ENCODE measurements around the gene LRRN2. TPM values are rescaled to one million over a fixed set of nuclear protein-coding genes. Genes with fewer than 3 reads are reported as not detected.

LRRN2 gene
- total and polyA plus RNA-seq, 9 of the 15 experiments (the other 6 are each of a cell fraction or from before 2014, with no cell fraction given): 0.05 TPM; not detected in 8

- Histone ChIP-seq H3K9ac (ENCODE audit: insufficient read depth in 1 of 2, low read depth in 2 of 2, low read length in 2 of 2) (no peak overlapping the region), H3K27me3 (ENCODE audit: control insufficient read depth in 2 of 2, insufficient read depth in 2 of 2, low read length in 2 of 2) (peaks cover 19 to 39% of the 10 kb centered on the region in 2 experiments; a peak in 4 of 5 replicates), H4K20me1 (replicated peaks; ENCODE audit: control insufficient read depth, insufficient read depth, low read length) (no peaks in the 10 kb centered on the region), H3K9me3 (replicated peaks; ENCODE audit: control insufficient read depth, insufficient read depth, low read depth, low read length) (0 out of 2 replicates have a peak, but pooled peaks cover 3% of the 10 kb centered on the region), H3K4me2 (ENCODE audit: insufficient read depth, low read length) (no peak overlapping the region), H3K27ac (ENCODE audit: extremely low read depth, low read depth, low read length) (no peak overlapping the region), H3K36me3 (ENCODE audit: control insufficient read depth, insufficient read depth, low read length) (no peaks in the 10 kb centered on the region), H2AFZ (ENCODE audit: low read depth, low read length) (no peak overlapping the region), H3K4me1 (replicated peaks in 1 of 2; ENCODE audit: control insufficient read depth in 2 of 2, insufficient read depth in 2 of 2, low read length in 2 of 2) (peaks cover 0 to 5% of the 10 kb centered on the region in 2 experiments; a peak in 3 of 5 replicates), H3K9me1 (ENCODE audit: control insufficient read depth, insufficient read depth, low read length) (no peaks in the 10 kb centered on the region), H3K4me3 (no peak overlapping the region), H3K79me2 (ENCODE audit: control insufficient read depth, insufficient read depth, low read length) (no peaks in the 10 kb centered on the region)
- intact Hi-C loops (cut with micrococcal nuclease): no loop called here
- POLR2A ChIA-PET: interaction anchor here (0.7 to 2.2 kb wide), 8 partner anchors 8 to 1856 kb away, joined by 3 to 10 read pairs (median 4); no protein-coding TSS in a partner anchor
- no peak for TF ChIP-seq PKNOX1 (IDR thresholded peaks at IDR 0.05)
- TF ChIP-seq RFX1 (IDR thresholded peaks at IDR 0.05): 0 out of 2 replicates have a peak, but pooled peaks have one; percentile 14
- TF ChIP-seq STAT5B (CRISPR knock-in tag; IDR thresholded peaks at IDR 0.05): no peak
- TF ChIP-seq SRSF9 (IDR thresholded peaks at IDR 0.05; ENCODE audit: borderline replicate concordance, low read depth, low read length): no peak
- ATAC-seq (no peak), FAIRE-seq (no peak), DNase-seq (ENCODE audit: extremely low read depth in 1 of 4, low spot score in 3 of 4) (no peak)
- BruUV-seq (replicated peaks): no TSS peak
- 2% methylated on average over 6 of the region's 6 CpGs for WGBS (ENCODE audit: insufficient coverage, low coverage, missing lambda C conversion rate)
- in situ Hi-C loops (cut with MboI): no loop called here
- CTCF ChIA-PET (ENCODE audit: low intra/inter-chr PET ratio): no interaction called here
Measured at GRCh38 chr1:204643503-204643902, 42.0 kb downstream of the LRRN2 start.

GRCh38 chr1:204641936-204642335 is 43.6 kb downstream of the LRRN2 start:
- no peak for ATAC-seq
- Histone ChIP-seq H3K4me2 (ENCODE audit: insufficient read depth, low read length) (no peak overlapping the region), H3K36me3 (ENCODE audit: control insufficient read depth, insufficient read depth, low read length) (no peaks in the 10 kb centered on the region), H3K9me1 (ENCODE audit: control insufficient read depth, insufficient read depth, low read length) (no peaks in the 10 kb centered on the region), H3K4me3 (no peak overlapping the region), H3K4me1 (replicated peaks in 1 of 2; ENCODE audit: control insufficient read depth in 2 of 2, insufficient read depth in 2 of 2, low read length in 2 of 2) (peaks cover 0 to 3% of the 10 kb centered on the region in 2 experiments; a peak in 1 of 5 replicates), H3K9ac (ENCODE audit: insufficient read depth in 1 of 2, low read depth in 2 of 2, low read length in 2 of 2) (no peak overlapping the region), H3K79me2 (ENCODE audit: control insufficient read depth, insufficient read depth, low read length) (no peaks in the 10 kb centered on the region), H2AFZ (ENCODE audit: low read depth, low read length) (no peak overlapping the region), H3K9me3 (replicated peaks; ENCODE audit: control insufficient read depth, insufficient read depth, low read depth, low read length) (0 out of 2 replicates have a peak, but pooled peaks cover 3% of the 10 kb centered on the region), H3K27me3 (ENCODE audit: control insufficient read depth in 2 of 2, insufficient read depth in 2 of 2, low read length in 2 of 2) (peaks cover 23 to 46% of the 10 kb centered on the region in 2 experiments), H4K20me1 (replicated peaks; ENCODE audit: control insufficient read depth, insufficient read depth, low read length) (no peaks in the 10 kb centered on the region), H3K27ac (ENCODE audit: extremely low read depth, low read depth, low read length) (no peak overlapping the region)
- POLR2A ChIA-PET: interaction anchor here (0.6 to 1.5 kb wide), 7 partner anchors 10 to 196 kb away, joined by 3 to 6 read pairs (median 4); no protein-coding TSS in a partner anchor
- DNase-seq (ENCODE audit: extremely low read depth in 1 of 4, low spot score in 3 of 4): no peak
- no peak for FAIRE-seq
- no peak for TF ChIP-seq BCL6 (CRISPR knock-in tag; IDR thresholded peaks at IDR 0.05)
- 0 out of 2 replicates have a peak, but pooled peaks have one; percentile 27 for TF ChIP-seq BHLHE40 (IDR thresholded peaks at IDR 0.05; ENCODE audit: low read length)
- CTCF ChIA-PET (ENCODE audit: low intra/inter-chr PET ratio): no interaction called here
- intact Hi-C loops (cut with micrococcal nuclease): no loop called here
- 5% methylated on average over 3 of the region's 3 CpGs for WGBS (ENCODE audit: insufficient coverage, low coverage, missing lambda C conversion rate)
- no TSS peak for BruUV-seq (replicated peaks)
- in situ Hi-C loops (cut with MboI): no loop called here

All from K562 (cell line).